HCT116 (cell line): ENCODE data around the gene RFWD3. TPM values are rescaled to one million over a fixed set of nuclear protein-coding genes. Genes with fewer than 3 reads are reported as not detected.
"Not testable (repeated sequence)": the region's sequence is repeated elsewhere in the genome, so short reads cannot be mapped to it uniquely, and the experiment has no call there.

Source experiments
- ATAC-seq: fragments of 200-7000 bp; cut with Tn5 transposase; 2 replicates; pipeline ENCODE4 v1.9.1; 2020; ENCODE audit warnings: mild to moderate bottlenecking, moderate library complexity
- BruUV-seq: library from RNA; stranded (reverse); fragments of 400-500 nt; replicated peaks from 2 replicates; lab custom pipeline; 2021; lab: Mats Ljungman, UMichigan
- CTCF ChIA-PET: fragments of 300-600 bp; sonication (Branson Sonifier 250); formaldehyde crosslinking; loops from one replicate; lab custom pipeline; 2021; ENCODE audit warnings: antibody characterized with exemption; lab: Charles Lee
- POLR2A ChIA-PET: fragments of 300-600, 350-600 bp; sonication (Branson Sonifier 250); formaldehyde crosslinking; loops from one replicate; lab custom pipeline; 2021; ENCODE audit warnings: antibody characterized with exemption; lab: Charles Lee
- RAD21 ChIA-PET, 2 experiments: fragments of 300-600 bp; sonication (Branson Sonifier 250); formaldehyde crosslinking; loops; one replicate each; lab custom pipeline; 2023; ENCODE audit warnings: low total read pairs in 2 of 2; ENCODE audit not compliant: uncharacterized antibody in 2 of 2, unreplicated experiment in 2 of 2, low non-redundant PET in 1 of 2; lab: Charles Lee
- DNase-seq: peaks from one replicate; pipeline ENCODE4 v3.0.0-alpha.2; 2010; ENCODE audit warnings: low read depth, low spot score
- H2AFZ ChIP-seq: fragments of 200-600 bp; shearing (Covaris generic), sonication (generic); 2 replicates; pipeline ENCODE4 v1.6.1; 2017; ENCODE audit warnings: low read depth, mixed run types, mixed read lengths, antibody characterized with exemption, low read length; ENCODE audit not compliant: poor library complexity, severe bottlenecking
- H3K27ac ChIP-seq: 2 replicates; pipeline ENCODE4 v1.5.1; 2012; ENCODE audit warnings: low read depth, low read length
- H3K27me3 ChIP-seq: fragments of 200-600 bp; sonication (generic); 2 replicates; pipeline ENCODE4 v1.6.1; 2016; ENCODE audit warnings: mixed run types, low read length, mixed read lengths; ENCODE audit not compliant: insufficient read depth
- H3K36me3 ChIP-seq, 2 experiments: fragments of 200-500 bp in 1 of 2; fragments of 200-600 bp in 1 of 2; sonication (Bioruptor generic) in 1 of 2; sonication (generic) in 1 of 2; 2 replicates each; pipeline versions ENCODE4 v1.5.1 to v1.6.1; 2014 to 2016; ENCODE audit warnings: low read length in 2 of 2, inconsistent platforms in 1 of 2, mixed read lengths in 1 of 2, mixed run types in 1 of 2; ENCODE audit not compliant: insufficient read depth in 2 of 2, control insufficient read depth in 1 of 2
- H3K4me1 ChIP-seq, 2 experiments: fragments of 200-600 bp in 1 of 2; sonication (generic) in 1 of 2; 2 replicates each; pipeline versions ENCODE4 v1.5.1 to v1.6.1; 2012 to 2017; ENCODE audit warnings: low read length in 2 of 2, inconsistent platforms in 1 of 2, mild to moderate bottlenecking in 1 of 2, mixed read lengths in 1 of 2, mixed run types in 1 of 2, moderate library complexity in 1 of 2; ENCODE audit not compliant: insufficient read depth in 2 of 2, control insufficient read depth in 1 of 2
- H3K4me2 ChIP-seq: fragments of 200-600 bp; sonication (generic); 2 replicates; pipeline ENCODE4 v1.6.1; 2017; ENCODE audit warnings: mixed run types, low read length, mixed read lengths
- H3K4me3 ChIP-seq, 2 experiments: fragments of 200-600 bp in 1 of 2; sonication (generic) in 1 of 2; replicated peaks in 1 of 2; 2 replicates each; pipeline ENCODE4 v1.5.1; 2011 to 2016; ENCODE audit warnings: low read length in 2 of 2, control low read depth in 1 of 2, low read depth in 1 of 2, mild to moderate bottlenecking in 1 of 2, mixed read lengths in 1 of 2, mixed run types in 1 of 2
- H3K79me2 ChIP-seq: fragments of 200-600 bp; sonication (generic); 2 replicates; pipeline ENCODE4 v1.6.1; 2017; ENCODE audit warnings: mild to moderate bottlenecking, mixed run types, low read length, moderate library complexity, mixed read lengths; ENCODE audit not compliant: insufficient read depth
- H3K9ac ChIP-seq: fragments of 200-600 bp; sonication (generic); 2 replicates; pipeline ENCODE4 v1.6.1; 2016; ENCODE audit warnings: low read length, mixed read lengths
- H3K9me2 ChIP-seq: fragments of 200-600 bp; sonication (generic), shearing (Covaris generic); 2 replicates; pipeline ENCODE4 v1.6.1; 2017; ENCODE audit warnings: mixed run types, mild to moderate bottlenecking, moderate library complexity; ENCODE audit not compliant: insufficient read depth
- H3K9me3 ChIP-seq, 2 experiments: fragments of 200-500 bp in 1 of 2; fragments of 200-600 bp in 1 of 2; sonication (Bioruptor generic) in 1 of 2; sonication (generic) in 1 of 2; 2 replicates each; pipeline ENCODE4 v1.6.1; 2014 to 2017; ENCODE audit warnings: low read length in 2 of 2, mixed read lengths in 2 of 2, inconsistent platforms in 1 of 2, low read depth in 1 of 2, mild to moderate bottlenecking in 1 of 2, mixed run types in 1 of 2, moderate library complexity in 1 of 2; ENCODE audit not compliant: control insufficient read depth in 1 of 2, insufficient read depth in 1 of 2
- H4K20me1 ChIP-seq: fragments of 200-600 bp; sonication (generic), shearing (Covaris generic); 2 replicates; pipeline ENCODE4 v1.6.1; 2017; ENCODE audit warnings: mixed run types, mild to moderate bottlenecking, moderate library complexity; ENCODE audit not compliant: insufficient read depth
- CBX3 ChIP-seq: IDR thresholded peaks from 2 replicates; pipeline ENCODE4 v1.6.1; 2012; ENCODE audit warnings: low read depth
- CEBPB ChIP-seq: IDR thresholded peaks from 2 replicates; pipeline ENCODE4 v1.6.1; 2012; ENCODE audit warnings: low read depth
- EZH2phosphoT487 ChIP-seq: fragments of 200-600 bp; IDR thresholded peaks from 2 replicates; pipeline ENCODE4 v1.6.1; 2018; ENCODE audit warnings: antibody characterized with exemption, borderline replicate concordance
- FOSL1 ChIP-seq: IDR thresholded peaks from 2 replicates; pipeline ENCODE4 v1.6.1; 2012; ENCODE audit warnings: low read depth
- JUND ChIP-seq: IDR thresholded peaks from 2 replicates; pipeline ENCODE4 v1.6.1; 2012
- RAD21 ChIP-seq: IDR thresholded peaks from 2 replicates; pipeline ENCODE4 v1.6.1; 2012; ENCODE audit warnings: low read depth, mild to moderate bottlenecking
- REST ChIP-seq: IDR thresholded peaks from 2 replicates; pipeline ENCODE4 v1.6.1; 2012; ENCODE audit warnings: low read depth
- SIN3A ChIP-seq: IDR thresholded peaks from 2 replicates; pipeline ENCODE4 v1.6.1; 2012; ENCODE audit warnings: low read depth
- SP1 ChIP-seq: IDR thresholded peaks from 2 replicates; pipeline ENCODE4 v1.6.1; 2012; ENCODE audit warnings: low read depth
- TCF7L2 ChIP-seq: IDR thresholded peaks from 2 replicates; pipeline ENCODE4 v1.7.0; 2011; ENCODE audit warnings: borderline replicate concordance, inconsistent platforms; ENCODE audit not compliant: insufficient read depth, insufficient read length; ENCODE audit errors: extremely low read depth
- YY1 ChIP-seq: IDR thresholded peaks from 2 replicates; pipeline ENCODE4 v1.6.1; 2011; ENCODE audit warnings: low read length, low read depth, moderate library complexity, mild to moderate bottlenecking; ENCODE audit not compliant: insufficient replicate concordance; ENCODE audit errors: extremely low read depth
- ZBTB33 ChIP-seq: IDR thresholded peaks from 2 replicates; pipeline ENCODE4 v1.6.1; 2011; ENCODE audit warnings: mild to moderate bottlenecking, low read length, moderate library complexity; ENCODE audit not compliant: insufficient replicate concordance; ENCODE audit errors: extremely low read depth
- ZFX ChIP-seq: fragments of 450-650 bp; IDR thresholded peaks from 2 replicates; pipeline ENCODE4 v1.6.1; 2017
- ZNF274 ChIP-seq: fragments of 200-500 bp; sonication (Bioruptor generic); IDR thresholded peaks from 2 replicates; pipeline ENCODE4 v1.6.1; 2014; ENCODE audit warnings: mild to moderate bottlenecking, low read depth, low read length, inconsistent platforms
- intact Hi-C: fragments of 100-400 bp; cut with micrococcal nuclease; formaldehyde crosslinking; loops from 2 replicates; pipeline ENCODE4 v1.10.0; 2022
- total RNA-seq: library from RNA; stranded (reverse); gene quantifications from one replicate; pipeline ENCODE4 v1.2.1, GENCODE V29; 2021; ENCODE audit not compliant: unreplicated experiment
- TF ChIP-seq, protein P1 (sequence below), 3 experiments: fragments of 200-600 bp in 1 of 3; sonication (generic) in 1 of 3; IDR thresholded peaks in 2 of 3; conservative IDR thresholded peaks in 1 of 3; 2 replicates each; pipeline ENCODE4 v1.5.1; 2012 to 2017; ENCODE audit warnings: low read depth in 2 of 3, low read length in 2 of 3, antibody characterized with exemption in 1 of 3, borderline replicate concordance in 1 of 3, control low read depth in 1 of 3, mild to moderate bottlenecking in 1 of 3, mixed read lengths in 1 of 3, mixed run types in 1 of 3, moderate library complexity in 1 of 3; ENCODE audit not compliant: insufficient read depth in 1 of 3

The RFWD3 gene
- total RNA-seq, 1 experiment from 2014 or later: 83.6 TPM

GRCh38 chr16:74673876-74674275 lies 7.2 kb upstream of the RFWD3 start:
- H3K79me2 ChIP-seq: no peaks in the 10 kb centered on the region
- no peak overlapping the region for H3K4me2 ChIP-seq
- no peaks in the 10 kb centered on the region for H3K9me2 ChIP-seq
- no peak overlapping the region for H3K4me3 ChIP-seq
- RAD21 ChIA-PET: no interaction called here
- H3K27me3 ChIP-seq: no peaks in the 10 kb centered on the region
- POLR2A ChIA-PET: no interaction called here
- H3K9me3 ChIP-seq: no peaks in the 10 kb centered on the region
- CTCF ChIA-PET: no interaction called here
- ATAC-seq (no peak), DNase-seq (no peak)
- H4K20me1 ChIP-seq: no peaks in the 10 kb centered on the region
- no peak overlapping the region for H3K9ac ChIP-seq
- no peak overlapping the region for H3K27ac ChIP-seq
- no TSS peak for BruUV-seq
- H3K36me3 ChIP-seq: no peaks in the 10 kb centered on the region; a peak in 1 of 4 replicates
- TF ChIP-seq JUND (no peak), TCF7L2 (no peak), CBX3 (no peak), SP1 (no peak), FOSL1 (no peak), CEBPB (no peak), EZH2phosphoT487 (no peak), SIN3A (no peak), ZFX (no peak), REST (no peak), YY1 (no peak), ZBTB33 (no peak), ZNF274 (no peak), RAD21 (no peak)
- TF ChIP-seq, protein P1, sequence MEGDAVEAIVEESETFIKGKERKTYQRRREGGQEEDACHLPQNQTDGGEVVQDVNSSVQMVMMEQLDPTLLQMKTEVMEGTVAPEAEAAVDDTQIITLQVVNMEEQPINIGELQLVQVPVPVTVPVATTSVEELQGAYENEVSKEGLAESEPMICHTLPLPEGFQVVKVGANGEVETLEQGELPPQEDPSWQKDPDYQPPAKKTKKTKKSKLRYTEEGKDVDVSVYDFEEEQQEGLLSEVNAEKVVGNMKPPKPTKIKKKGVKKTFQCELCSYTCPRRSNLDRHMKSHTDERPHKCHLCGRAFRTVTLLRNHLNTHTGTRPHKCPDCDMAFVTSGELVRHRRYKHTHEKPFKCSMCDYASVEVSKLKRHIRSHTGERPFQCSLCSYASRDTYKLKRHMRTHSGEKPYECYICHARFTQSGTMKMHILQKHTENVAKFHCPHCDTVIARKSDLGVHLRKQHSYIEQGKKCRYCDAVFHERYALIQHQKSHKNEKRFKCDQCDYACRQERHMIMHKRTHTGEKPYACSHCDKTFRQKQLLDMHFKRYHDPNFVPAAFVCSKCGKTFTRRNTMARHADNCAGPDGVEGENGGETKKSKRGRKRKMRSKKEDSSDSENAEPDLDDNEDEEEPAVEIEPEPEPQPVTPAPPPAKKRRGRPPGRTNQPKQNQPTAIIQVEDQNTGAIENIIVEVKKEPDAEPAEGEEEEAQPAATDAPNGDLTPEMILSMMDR (IDR thresholded peaks at IDR 0.05 in 2 of 3, conservative IDR thresholded peaks at IDR 0.05 in 1 of 3; ENCODE audit: borderline replicate concordance in 1 of 3, insufficient read depth in 1 of 3, low read depth in 2 of 3, low read length in 2 of 3): no peak
- TF ChIP-seq, all 23 proteins: peak for 0
- H3K4me1 ChIP-seq: no peaks in the 10 kb centered on the region
- no peak overlapping the region for H2AFZ ChIP-seq
- intact Hi-C loops: no loop called here

DNA sequence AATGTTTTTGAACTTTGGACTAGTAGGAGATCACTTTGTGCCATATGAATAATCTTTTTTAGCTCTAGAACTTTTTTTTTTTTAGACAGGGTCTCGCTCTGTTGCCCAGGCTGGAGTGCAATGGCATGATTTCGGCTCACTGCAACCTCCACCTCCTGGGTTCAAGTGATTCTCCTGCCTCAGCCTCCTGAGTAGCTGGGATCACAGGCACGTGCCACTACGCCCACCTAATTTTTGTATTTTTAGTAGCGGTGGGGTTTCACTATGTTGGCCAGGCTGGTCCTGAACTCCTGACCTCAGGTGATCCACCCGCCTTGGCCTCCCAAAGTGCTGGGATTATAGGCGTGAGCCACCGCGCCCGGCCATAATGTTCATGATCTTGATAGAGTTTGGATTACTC lies 2.2 kb upstream of the RFWD3 start:
- H2AFZ ChIP-seq, intact Hi-C loops: not testable (repeated sequence)

More for the DNA sequence above, 2.2 kb upstream of the RFWD3 start:
- CTCF ChIA-PET: interaction anchor here (0.9 kb wide), 1 partner anchor 18 kb away, joined by 7 read pairs; no protein-coding TSS in a partner anchor
- H3K4me3 ChIP-seq, H4K20me1 ChIP-seq, H3K9me3 ChIP-seq, H3K9ac ChIP-seq, H3K4me2 ChIP-seq, ATAC-seq, DNase-seq, BruUV-seq, H3K27ac ChIP-seq, RAD21 ChIA-PET, H3K27me3 ChIP-seq, POLR2A ChIA-PET, H3K9me2 ChIP-seq: not testable (repeated sequence)
- Histone ChIP-seq H3K4me1 (peaks cover 6 to 14% of the 10 kb centered on the region in 2 experiments; a peak in 2 of 4 replicates), H3K79me2 (peaks cover 29% of the 10 kb centered on the region), H3K36me3 (peaks cover 7 to 17% of the 10 kb centered on the region in 2 experiments; a peak in 3 of 4 replicates)
